RWPE2 (cell line): ENCODE results near the gene PRELID3B.

Experiments
- ATAC-seq: fragments of 200-7000 bp; cut with Tn5 transposase; 3 replicates; pipeline ENCODE4 v1.9.1; 2021; ENCODE audit warnings: low read depth
- DNase-seq: peaks from one replicate; pipeline ENCODE4 v3.0.0-alpha.2; 2020; ENCODE audit warnings: low spot score
- H3K27ac ChIP-seq: fragments of 450-650 bp; 2 replicates; pipeline ENCODE4 v1.5.1; 2017; ENCODE audit warnings: mild to moderate bottlenecking; ENCODE audit not compliant: poor library complexity, severe bottlenecking
- H3K27me3 ChIP-seq: fragments of 250-450 bp; sonication (Bioruptor Pico); 2 replicates; pipeline ENCODE4 v1.5.1; 2021; ENCODE audit warnings: mild to moderate bottlenecking, moderate library complexity; ENCODE audit not compliant: insufficient read depth, poor library complexity, severe bottlenecking
- H3K36me3 ChIP-seq: fragments of 250-450 bp; sonication (Bioruptor Pico); 2 replicates; pipeline ENCODE4 v1.5.1; 2020; ENCODE audit warnings: low read depth, mild to moderate bottlenecking, moderate library complexity
- H3K4me1 ChIP-seq: fragments of 250-450 bp; sonication (Bioruptor Pico); 2 replicates; pipeline ENCODE4 v1.5.1; 2021; ENCODE audit warnings: mild to moderate bottlenecking, moderate library complexity; ENCODE audit not compliant: insufficient read depth, poor library complexity, severe bottlenecking
- H3K4me3 ChIP-seq: fragments of 250-450 bp; sonication (Bioruptor Pico); 2 replicates; pipeline ENCODE4 v1.5.1; 2021; ENCODE audit warnings: mild to moderate bottlenecking, moderate library complexity; ENCODE audit not compliant: severe bottlenecking
- H3K9me3 ChIP-seq: fragments of 250-450 bp; sonication (Bioruptor Pico); 2 replicates; pipeline ENCODE4 v1.5.1; 2021; ENCODE audit warnings: mild to moderate bottlenecking, moderate library complexity; ENCODE audit not compliant: severe bottlenecking
- TF ChIP-seq, protein P1 (sequence below): fragments of 450-650 bp; IDR thresholded peaks from one replicate; pipeline ENCODE4 v1.5.1; 2017; ENCODE audit warnings: mild to moderate bottlenecking, moderate library complexity; ENCODE audit not compliant: poor library complexity, severe bottlenecking

The PRELID3B gene

DNA sequence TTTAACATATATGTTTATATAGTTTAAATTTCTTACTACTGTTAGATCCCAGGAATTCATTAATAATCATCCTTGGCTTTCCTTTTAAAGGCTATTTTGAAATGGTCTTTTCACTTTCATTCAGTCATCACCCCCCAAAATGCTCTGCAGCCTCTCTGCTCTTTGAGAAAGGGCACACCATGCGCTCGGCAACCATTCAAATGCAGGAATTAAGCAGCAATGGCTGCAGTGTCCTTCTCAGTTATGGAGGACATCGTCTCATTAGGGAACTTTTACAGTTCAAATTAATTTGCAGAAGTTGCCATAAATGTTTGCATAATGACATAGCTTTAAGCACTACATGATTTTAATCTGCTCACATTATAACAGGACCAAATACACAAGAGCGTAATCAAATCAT, 17.1 kb downstream of the PRELID3B start:
- Histone ChIP-seq H3K27me3 (no peaks in the 10 kb centered on the region), H3K4me1 (peaks cover 37% of the 10 kb centered on the region), H3K4me3 (no peak overlapping the region), H3K9me3 (no peaks in the 10 kb centered on the region), H3K27ac (no peak overlapping the region), H3K36me3 (peaks cover 71% of the 10 kb centered on the region)
- peak; percentile 19 for DNase-seq
- TF ChIP-seq, protein P1, sequence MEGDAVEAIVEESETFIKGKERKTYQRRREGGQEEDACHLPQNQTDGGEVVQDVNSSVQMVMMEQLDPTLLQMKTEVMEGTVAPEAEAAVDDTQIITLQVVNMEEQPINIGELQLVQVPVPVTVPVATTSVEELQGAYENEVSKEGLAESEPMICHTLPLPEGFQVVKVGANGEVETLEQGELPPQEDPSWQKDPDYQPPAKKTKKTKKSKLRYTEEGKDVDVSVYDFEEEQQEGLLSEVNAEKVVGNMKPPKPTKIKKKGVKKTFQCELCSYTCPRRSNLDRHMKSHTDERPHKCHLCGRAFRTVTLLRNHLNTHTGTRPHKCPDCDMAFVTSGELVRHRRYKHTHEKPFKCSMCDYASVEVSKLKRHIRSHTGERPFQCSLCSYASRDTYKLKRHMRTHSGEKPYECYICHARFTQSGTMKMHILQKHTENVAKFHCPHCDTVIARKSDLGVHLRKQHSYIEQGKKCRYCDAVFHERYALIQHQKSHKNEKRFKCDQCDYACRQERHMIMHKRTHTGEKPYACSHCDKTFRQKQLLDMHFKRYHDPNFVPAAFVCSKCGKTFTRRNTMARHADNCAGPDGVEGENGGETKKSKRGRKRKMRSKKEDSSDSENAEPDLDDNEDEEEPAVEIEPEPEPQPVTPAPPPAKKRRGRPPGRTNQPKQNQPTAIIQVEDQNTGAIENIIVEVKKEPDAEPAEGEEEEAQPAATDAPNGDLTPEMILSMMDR, result no peak
- ATAC-seq, result no peak

DNA sequence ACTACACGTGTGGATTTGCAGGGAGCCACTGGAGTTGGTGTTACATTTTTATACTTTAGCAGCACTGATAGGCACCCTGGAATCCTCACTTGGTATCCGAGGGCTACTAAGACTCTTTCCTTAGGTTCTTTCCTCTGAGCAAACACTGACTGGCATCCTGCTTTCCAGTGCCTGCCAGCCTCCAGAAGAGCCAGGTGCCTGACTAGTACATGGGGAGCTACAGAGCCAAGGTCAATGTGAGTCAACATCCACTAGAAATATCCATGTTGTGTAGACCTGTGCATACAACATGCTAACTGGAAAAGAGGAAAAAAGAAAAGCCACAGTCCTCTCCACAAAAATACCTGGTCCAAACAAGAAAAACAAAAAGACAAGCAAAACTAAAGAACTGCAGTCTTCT, 17.5 kb downstream of the PRELID3B start:
- TF ChIP-seq, protein P1, result no peak
- Histone ChIP-seq H3K27me3 (no peaks in the 10 kb centered on the region), H3K9me3 (no peaks in the 10 kb centered on the region), H3K36me3 (peaks cover 67% of the 10 kb centered on the region), H3K27ac (no peak overlapping the region), H3K4me1 (peaks cover 33% of the 10 kb centered on the region), H3K4me3 (no peak overlapping the region)
- DNase-seq, result peak; percentile 42
- ATAC-seq, result no peak

DNA sequence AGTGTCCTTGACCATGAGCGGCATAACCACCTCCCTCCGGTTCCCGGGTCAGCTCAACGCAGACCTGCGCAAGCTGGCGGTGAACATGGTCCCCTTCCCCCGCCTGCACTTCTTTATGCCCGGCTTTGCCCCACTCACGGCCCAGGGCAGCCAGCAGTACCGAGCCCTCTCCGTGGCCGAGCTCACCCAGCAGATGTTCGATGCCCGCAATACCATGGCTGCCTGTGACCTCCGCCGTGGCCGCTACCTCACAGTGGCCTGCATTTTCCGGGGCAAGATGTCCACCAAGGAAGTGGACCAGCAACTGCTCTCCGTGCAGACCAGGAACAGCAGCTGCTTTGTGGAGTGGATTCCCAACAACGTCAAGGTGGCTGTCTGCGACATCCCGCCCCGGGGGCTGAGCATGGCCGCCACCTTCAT, 18.5 kb downstream of the PRELID3B start:
- Histone ChIP-seq H3K27me3 (no peaks in the 10 kb centered on the region), H3K4me1 (peaks cover 23% of the 10 kb centered on the region), H3K9me3 (no peaks in the 10 kb centered on the region), H3K36me3 (peaks cover 57% of the 10 kb centered on the region), H3K27ac (no peak overlapping the region), H3K4me3 (no peak overlapping the region)
- ATAC-seq, result no peak
- DNase-seq, result peak; percentile 76
- TF ChIP-seq, protein P1, result no peak

DNA sequence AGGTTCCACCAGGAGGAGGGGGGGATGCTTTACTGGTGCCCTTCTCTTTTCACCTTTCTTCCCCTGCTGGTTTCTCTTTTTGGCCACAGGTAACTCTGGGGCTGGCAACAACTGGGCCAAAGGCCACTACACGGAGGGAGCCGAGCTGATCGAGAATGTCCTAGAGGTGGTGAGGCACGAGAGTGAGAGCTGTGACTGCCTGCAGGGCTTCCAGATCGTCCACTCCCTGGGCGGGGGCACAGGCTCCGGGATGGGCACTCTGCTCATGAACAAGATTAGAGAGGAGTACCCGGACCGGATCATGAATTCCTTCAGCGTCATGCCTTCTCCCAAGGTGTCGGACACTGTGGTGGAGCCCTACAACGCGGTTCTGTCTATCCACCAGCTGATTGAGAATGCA, 19.0 kb downstream of the PRELID3B start:
- no peak for ATAC-seq
- no peak overlapping the region for H3K27ac ChIP-seq
- no peaks in the 10 kb centered on the region for H3K27me3 ChIP-seq
- no peak overlapping the region for H3K4me3 ChIP-seq
- peaks cover 18% of the 10 kb centered on the region for H3K4me1 ChIP-seq
- peaks cover 52% of the 10 kb centered on the region for H3K36me3 ChIP-seq
- DNase-seq, result peak; percentile 76
- no peaks in the 10 kb centered on the region for H3K9me3 ChIP-seq
- TF ChIP-seq, protein P1, result no peak

DNA sequence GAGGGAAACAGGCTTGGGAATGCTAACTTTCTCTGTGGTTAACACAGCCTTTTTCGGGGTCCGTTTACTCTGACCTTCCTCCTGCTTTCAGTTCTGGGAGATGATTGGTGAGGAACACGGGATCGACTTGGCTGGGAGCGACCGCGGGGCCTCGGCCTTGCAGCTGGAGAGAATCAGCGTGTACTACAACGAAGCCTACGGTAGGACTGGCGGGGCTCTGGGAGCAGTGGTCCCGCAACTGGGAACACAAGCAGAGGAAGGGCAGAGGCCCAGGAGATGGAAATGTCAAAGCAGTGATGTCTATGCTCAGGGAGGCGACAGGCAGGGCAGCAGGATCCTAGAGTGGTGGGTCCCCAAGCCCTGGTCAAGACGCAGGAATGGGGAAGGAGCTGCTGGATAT, 19.8 kb downstream of the PRELID3B start:
- TF ChIP-seq, protein P1, result no peak
- no peaks in the 10 kb centered on the region for H3K9me3 ChIP-seq
- no peak overlapping the region for H3K27ac ChIP-seq
- DNase-seq, result peak; percentile 79
- H3K27me3 ChIP-seq, result no peaks in the 10 kb centered on the region
- no peak for ATAC-seq
- peaks cover 12% of the 10 kb centered on the region for H3K4me1 ChIP-seq
- H3K36me3 ChIP-seq, result peaks cover 43% of the 10 kb centered on the region
- H3K4me3 ChIP-seq, result no peak overlapping the region
